Activated naive CD4-positive, alpha-beta T cell treated with Interleukin-2 at 50 U/mL for 16 hours (primary cell): Measurements from ENCODE around the gene THRB.

ENCODE experiments used
- DNase-seq: peaks from one replicate; pipeline ENCODE4 v3.0.0-alpha.2; 2020

Gene THRB

DNA sequence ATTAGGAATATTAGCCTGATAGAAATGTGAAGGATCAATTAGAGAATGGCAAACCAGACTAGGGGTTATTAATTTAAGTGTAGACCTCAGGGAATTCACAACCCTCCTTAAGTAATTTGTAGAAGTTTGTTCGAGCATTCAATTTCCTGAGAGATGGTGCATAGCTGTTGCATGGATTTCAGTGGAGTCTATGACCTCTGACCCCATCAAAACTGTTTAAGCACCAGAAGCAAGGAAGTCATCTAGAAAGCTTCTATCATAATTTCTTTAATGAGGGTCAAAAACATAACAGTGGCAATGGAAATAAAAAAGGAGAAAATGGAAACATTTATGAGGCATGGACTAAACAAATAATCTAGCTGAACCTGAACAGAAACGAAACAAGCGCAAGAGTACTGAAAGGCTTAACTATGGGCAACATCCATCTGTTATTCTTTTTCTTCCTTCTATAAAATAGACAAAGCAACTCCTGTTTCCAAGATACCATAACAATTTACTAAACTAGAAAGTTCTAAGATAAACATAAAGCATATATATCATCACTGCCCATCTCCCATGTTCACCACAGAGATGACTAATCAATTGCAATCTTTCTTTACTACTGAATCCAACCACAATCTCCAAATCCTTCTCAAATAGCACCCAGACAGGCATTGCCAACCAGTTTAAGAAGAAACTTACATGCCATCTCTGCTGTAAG lies 151.4 kb downstream of the THRB start:
- no peak for DNase-seq

GRCh38 chr3:24342275-24342674 lies 152.4 kb downstream of the THRB start:
- no peak for DNase-seq

DNA sequence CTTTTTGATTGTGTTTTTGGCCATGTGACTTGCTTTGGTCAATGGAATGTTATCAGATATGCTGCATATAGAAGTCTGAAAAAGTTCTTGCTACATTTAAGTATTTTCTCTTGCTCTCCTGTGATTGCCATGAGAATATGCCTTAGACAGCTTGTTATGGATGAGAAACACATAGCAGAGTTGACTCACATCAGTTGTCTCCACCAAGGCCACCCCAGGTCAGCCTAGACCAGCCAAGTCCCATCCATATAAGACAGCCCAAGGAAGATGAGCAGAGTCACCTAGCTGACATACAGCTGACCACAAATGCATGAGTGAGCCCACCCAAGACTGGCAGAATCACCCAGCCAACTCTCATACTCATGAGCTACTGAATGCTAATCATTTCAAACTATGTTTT lies 153.0 kb downstream of the THRB start:
- DNase-seq: no peak

DNA sequence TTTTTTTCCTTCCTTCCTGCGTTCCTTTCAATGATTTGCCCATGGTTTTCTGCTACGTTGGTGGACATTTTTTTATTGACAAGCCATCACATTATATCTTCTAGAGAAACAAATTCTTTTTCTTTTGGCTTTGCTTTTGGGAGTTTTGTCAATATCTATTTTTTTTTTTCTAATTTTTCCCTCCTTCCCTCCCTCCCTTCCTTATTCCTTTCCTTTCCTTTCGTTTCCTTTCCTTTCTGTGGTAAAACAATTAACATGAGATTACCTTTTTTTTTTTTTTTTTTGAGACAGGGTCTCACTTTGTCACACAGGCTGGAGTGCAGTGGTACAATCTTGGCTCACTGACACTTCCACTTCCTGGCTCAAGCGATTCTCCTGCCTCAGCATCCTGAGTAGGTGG lies 153.7 kb downstream of the THRB start:
- DNase-seq: no peak

GRCh38 chr3:24340161-24340560 lies 154.5 kb downstream of the THRB start:
- no peak for DNase-seq

DNA sequence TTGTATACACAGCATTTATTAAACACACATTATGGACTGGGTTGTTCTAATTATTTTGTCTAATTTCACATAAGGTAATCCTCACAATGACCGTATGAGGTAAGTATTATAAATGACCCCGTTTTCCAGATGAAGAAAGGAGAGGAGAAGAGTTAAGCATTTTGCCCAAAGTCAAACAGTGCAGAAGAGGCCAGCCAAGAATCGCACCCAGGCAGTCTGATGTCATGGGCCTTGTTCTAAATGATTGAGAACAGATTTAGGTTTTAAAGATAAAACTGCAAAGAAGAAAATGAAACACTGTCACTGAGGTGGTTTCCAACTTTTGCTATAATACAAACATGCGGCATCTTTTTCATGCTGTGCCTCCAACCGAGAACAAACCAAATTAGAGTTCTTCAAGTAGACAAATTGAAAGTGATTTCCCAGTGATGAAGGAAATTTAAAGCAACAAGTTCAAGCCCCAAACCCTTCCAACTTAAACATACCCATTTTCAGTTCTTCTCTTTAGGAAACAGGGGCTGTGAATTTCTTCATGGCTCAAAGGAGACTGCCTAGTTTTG lies 155.3 kb downstream of the THRB start:
- DNase-seq: no peak

GRCh38 chr3:24338409-24339130 lies 156.1 kb downstream of the THRB start:
- DNase-seq: no peak

- no peak for DNase-seq
Observed at GRCh38 chr3:24336101-24336500, 158.5 kb downstream of the THRB start.

DNA sequence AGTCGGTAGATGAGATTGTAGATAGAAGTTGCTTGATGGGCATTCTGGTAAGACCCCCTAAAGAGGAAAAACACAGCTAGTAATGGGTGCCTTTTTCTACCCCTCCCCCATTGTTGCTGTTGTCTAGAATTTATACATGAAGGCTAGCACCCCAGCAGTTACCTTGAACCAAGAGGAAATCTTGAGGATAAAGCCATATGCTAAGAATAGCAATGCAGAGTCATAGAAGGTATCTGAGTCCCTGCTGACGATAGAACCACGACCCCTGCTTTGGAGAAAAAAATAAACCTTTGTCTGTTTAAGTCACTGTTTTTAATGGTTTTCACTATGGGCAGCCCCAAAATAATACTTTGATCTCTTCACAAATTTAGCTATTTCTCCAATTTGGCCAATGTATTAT lies 162.6 kb downstream of the THRB start:
- no peak for DNase-seq

GRCh38 chr3:24323272-24323671 lies 171.4 kb downstream of the THRB start:
- no peak for DNase-seq

GRCh38 chr3:24320601-24321000 lies 174.0 kb downstream of the THRB start:
- DNase-seq: no peak

- no peak for DNase-seq
Observed at GRCh38 chr3:24318677-24319287, 175.9 kb downstream of the THRB start.

- no peak for DNase-seq
Observed at GRCh38 chr3:24316887-24317383, 177.7 kb downstream of the THRB start.

GRCh38 chr3:24315971-24316370 lies 178.7 kb downstream of the THRB start:
- DNase-seq: no peak

- no peak for DNase-seq
Observed at GRCh38 chr3:24315356-24315755, 179.3 kb downstream of the THRB start.

DNA sequence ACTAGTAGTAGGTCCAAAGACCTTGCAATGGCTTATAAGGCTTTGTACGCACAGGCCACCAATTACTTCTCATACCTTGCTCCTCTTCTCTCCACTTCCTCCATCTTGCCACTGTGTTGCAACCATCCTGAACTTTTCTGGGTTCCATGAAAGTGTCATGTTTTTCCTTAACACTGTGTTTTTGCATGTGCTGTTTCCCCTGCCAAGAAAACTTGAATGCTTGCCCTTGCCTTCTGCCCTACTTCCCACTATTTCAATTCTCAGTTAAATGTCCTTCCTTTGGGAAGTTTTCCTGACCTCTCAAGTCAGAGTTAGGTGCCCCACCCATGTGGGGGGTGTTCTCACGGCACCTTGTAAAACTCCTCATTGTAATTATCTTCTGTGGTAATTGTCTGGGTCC lies 182.8 kb downstream of the THRB start:
- no peak for DNase-seq

DNA sequence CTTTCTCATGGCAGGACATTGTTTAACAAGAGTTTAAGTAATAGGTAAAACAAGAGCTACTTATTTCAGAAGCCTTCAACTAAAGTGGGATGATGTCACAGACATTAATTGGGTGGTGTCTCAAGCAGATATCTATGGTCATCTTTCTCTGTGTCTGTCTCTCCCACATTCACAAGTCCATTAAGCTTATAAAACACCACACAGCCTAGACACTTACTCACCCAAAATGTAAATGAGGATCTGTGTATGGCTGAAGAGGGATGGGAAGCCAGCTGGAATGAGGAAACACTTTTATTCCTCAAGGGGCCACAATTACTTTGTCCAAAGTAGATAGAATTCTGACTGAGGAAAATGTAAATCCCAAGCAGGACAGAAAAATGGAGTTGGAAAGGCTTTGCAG lies 183.8 kb downstream of the THRB start:
- DNase-seq: no peak

DNA sequence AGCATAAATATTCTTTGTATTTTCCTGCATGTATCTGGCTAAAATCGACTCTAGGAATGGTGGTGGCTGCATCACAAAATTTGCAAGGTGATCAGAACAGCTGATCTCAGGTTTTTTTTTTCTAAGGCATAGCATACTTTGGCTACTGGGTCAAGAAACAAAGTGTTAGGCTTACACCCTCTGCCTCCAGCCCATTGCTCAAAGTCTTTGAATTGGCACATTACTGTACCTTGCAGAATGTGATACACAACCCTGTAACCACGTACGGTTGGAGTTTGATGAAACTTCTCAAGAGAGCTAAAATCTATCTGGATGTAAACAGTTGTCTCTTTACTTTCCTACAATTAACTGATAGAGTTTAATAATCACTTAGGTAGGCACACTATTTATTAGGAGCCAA lies 188.1 kb downstream of the THRB start:
- DNase-seq: no peak

DNA sequence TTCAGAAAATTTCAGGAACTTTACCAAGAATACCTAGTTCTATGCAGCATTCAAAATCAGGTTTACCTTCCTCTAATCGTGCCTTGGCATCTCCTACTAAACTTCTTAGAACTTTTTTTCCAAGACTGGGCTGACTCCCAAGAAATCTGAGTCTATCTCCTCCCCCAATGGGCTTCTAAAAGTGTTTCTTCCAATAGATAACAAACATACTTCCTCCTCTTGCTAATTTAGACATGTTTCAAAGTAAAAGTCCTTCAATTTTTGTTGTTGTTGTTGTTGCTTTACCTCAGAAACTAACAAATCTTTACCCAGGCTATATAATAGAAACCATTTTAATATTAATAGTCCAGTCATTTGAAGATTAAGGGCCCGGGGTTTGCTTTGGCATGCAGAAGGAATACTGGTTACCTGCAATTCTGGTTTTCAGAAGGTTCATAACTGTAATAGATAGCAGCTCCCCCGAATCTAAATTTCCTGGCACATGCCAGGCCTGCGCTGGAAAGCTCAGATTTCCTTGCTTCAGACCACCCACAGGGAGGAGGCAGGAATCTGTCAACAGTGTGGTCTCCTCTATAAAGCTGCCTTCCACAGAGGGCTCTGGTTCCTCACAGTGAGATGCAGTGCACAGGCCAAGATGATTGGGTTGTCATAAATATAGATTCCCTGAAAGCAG lies 188.7 kb downstream of the THRB start:
- DNase-seq: no peak

GRCh38 chr3:24303057-24303754 lies 191.4 kb downstream of the THRB start:
- no peak for DNase-seq

DNA sequence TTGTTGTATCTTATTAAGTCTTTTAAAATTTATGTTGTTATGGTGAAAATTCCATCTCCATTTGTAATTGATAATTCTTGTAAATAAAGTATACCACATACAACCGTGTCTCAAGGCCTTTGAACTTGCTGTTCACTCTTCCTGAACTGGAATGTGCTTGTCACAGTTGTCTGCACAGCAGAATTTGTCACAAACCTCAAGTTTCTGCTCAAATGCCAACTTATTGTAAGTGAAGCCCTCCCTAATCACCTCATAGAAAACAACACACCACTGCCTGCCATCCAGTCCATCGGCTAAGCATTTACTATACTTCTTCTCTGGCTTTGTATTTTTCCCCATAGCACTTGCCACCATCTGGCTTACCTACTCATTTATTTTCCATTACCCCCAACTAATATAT lies 192.3 kb downstream of the THRB start:
- no peak for DNase-seq

DNA sequence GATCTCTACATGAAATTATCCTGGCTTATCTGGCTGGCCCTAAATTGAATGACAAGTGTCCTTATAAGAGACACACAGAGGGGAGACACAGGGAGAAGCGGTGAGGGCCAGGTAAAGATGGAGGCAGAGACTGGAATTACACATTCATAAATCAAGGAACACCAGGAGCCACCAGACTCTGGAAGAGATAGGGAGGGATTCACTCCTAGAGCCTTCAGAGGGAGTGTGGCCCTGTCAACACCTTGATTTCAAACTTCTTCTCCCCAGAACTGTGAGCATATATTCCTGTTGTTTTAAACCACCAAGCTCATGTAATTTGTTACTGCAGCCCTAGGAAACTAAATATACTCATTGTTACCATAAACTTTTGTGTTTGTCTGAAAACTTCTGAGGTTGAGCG lies 193.7 kb downstream of the THRB start:
- no peak for DNase-seq
